Astrocyte (in vitro differentiated cells and primary cell): ENCODE results near the gene CLEC16A. TPM values are rescaled to one million over a fixed set of nuclear protein-coding genes. Genes with fewer than 3 reads are reported as not detected.

Experiments used
- DNase-seq: peaks from one replicate; pipeline ENCODE4 v3.0.0-alpha.2; 2010; ENCODE audit warnings: low read depth
- FAIRE-seq: peaks from 2 replicates; lab custom pipeline; 2011; peaks lifted over from hg19 to GRCh38; lab: Jason Lieb, UNC
- H2AFZ ChIP-seq: 2 replicates; pipeline ENCODE4 v1.6.0; 2012; ENCODE audit warnings: low read depth, low read length, inconsistent platforms
- H3K27ac ChIP-seq: 2 replicates; pipeline ENCODE4 v1.5.1; 2011; ENCODE audit warnings: low read depth, low read length, inconsistent platforms
- H3K27me3 ChIP-seq: 2 replicates; pipeline ENCODE4 v1.6.0; 2011; ENCODE audit warnings: low read length, inconsistent platforms; ENCODE audit not compliant: insufficient read depth
- H3K36me3 ChIP-seq: 2 replicates; pipeline ENCODE4 v1.5.1; 2011; ENCODE audit warnings: low read length, inconsistent platforms; ENCODE audit not compliant: insufficient read depth
- H3K4me1 ChIP-seq: 2 replicates; pipeline ENCODE4 v1.5.1; 2011; ENCODE audit warnings: low read length, inconsistent platforms; ENCODE audit not compliant: insufficient read depth
- H3K4me2 ChIP-seq: 2 replicates; pipeline ENCODE4 v1.6.0; 2012; ENCODE audit warnings: low read length, inconsistent platforms
- H3K4me3 ChIP-seq: 2 replicates; pipeline ENCODE4 v1.5.1; 2011; ENCODE audit warnings: low read depth, mild to moderate bottlenecking, low read length, inconsistent platforms; ENCODE audit not compliant: insufficient read depth
- H3K79me2 ChIP-seq: 2 replicates; pipeline ENCODE4 v1.6.0; 2012; ENCODE audit warnings: mild to moderate bottlenecking, low read length, inconsistent platforms; ENCODE audit not compliant: insufficient read depth
- H3K9ac ChIP-seq: 2 replicates; pipeline ENCODE4 v1.6.0; 2012; ENCODE audit warnings: mild to moderate bottlenecking, low read length, inconsistent platforms
- H3K9me3 ChIP-seq: 2 replicates; pipeline ENCODE4 v1.5.1; 2012; ENCODE audit warnings: low read depth, mild to moderate bottlenecking, low read length, inconsistent platforms; ENCODE audit not compliant: insufficient read depth
- H4K20me1 ChIP-seq: 2 replicates; pipeline ENCODE4 v1.6.0; 2012; ENCODE audit warnings: low read length, inconsistent platforms; ENCODE audit not compliant: insufficient read depth
- H3K27ac Mint-ChIP-seq: one replicate; pipeline ENCODE4 v1.8.0; 2021; ENCODE audit warnings: mild to moderate bottlenecking, mixed read lengths; ENCODE audit not compliant: unreplicated experiment
- H3K27me3 Mint-ChIP-seq: one replicate; pipeline ENCODE4 v1.8.0; 2021; ENCODE audit warnings: low read depth, mixed read lengths; ENCODE audit not compliant: unreplicated experiment
- H3K36me3 Mint-ChIP-seq: one replicate; pipeline ENCODE4 v1.8.0; 2021; ENCODE audit warnings: low read depth, mixed read lengths; ENCODE audit not compliant: unreplicated experiment
- H3K4me1 Mint-ChIP-seq: one replicate; pipeline ENCODE4 v1.8.0; 2021; ENCODE audit warnings: low read depth, mixed read lengths; ENCODE audit not compliant: unreplicated experiment
- H3K4me3 Mint-ChIP-seq: one replicate; pipeline ENCODE4 v1.8.0; 2021; ENCODE audit warnings: mild to moderate bottlenecking, moderate library complexity, mixed read lengths; ENCODE audit not compliant: unreplicated experiment
- H3K9me3 Mint-ChIP-seq: one replicate; pipeline ENCODE4 v1.8.0; 2021; ENCODE audit warnings: mild to moderate bottlenecking, mixed read lengths; ENCODE audit not compliant: unreplicated experiment
- EZH2 ChIP-seq: IDR thresholded peaks from 2 replicates; pipeline ENCODE4 v1.6.1; 2012; ENCODE audit warnings: mild to moderate bottlenecking, low read length, inconsistent platforms; ENCODE audit not compliant: insufficient read depth
- total RNA-seq: library from RNA; stranded (reverse); gene quantifications from 2 replicates; pipeline ENCODE4 v1.2.1, GENCODE V29; 2021
- TF ChIP-seq, protein P1 (sequence below): IDR thresholded peaks from 2 replicates; pipeline ENCODE4 v1.5.1; 2011; ENCODE audit warnings: low read depth, mild to moderate bottlenecking, inconsistent platforms, low read length, moderate library complexity; ENCODE audit not compliant: insufficient read depth

CLEC16A gene
- total RNA-seq, 1 donor from 2014 or later: 31.7 TPM

DNA sequence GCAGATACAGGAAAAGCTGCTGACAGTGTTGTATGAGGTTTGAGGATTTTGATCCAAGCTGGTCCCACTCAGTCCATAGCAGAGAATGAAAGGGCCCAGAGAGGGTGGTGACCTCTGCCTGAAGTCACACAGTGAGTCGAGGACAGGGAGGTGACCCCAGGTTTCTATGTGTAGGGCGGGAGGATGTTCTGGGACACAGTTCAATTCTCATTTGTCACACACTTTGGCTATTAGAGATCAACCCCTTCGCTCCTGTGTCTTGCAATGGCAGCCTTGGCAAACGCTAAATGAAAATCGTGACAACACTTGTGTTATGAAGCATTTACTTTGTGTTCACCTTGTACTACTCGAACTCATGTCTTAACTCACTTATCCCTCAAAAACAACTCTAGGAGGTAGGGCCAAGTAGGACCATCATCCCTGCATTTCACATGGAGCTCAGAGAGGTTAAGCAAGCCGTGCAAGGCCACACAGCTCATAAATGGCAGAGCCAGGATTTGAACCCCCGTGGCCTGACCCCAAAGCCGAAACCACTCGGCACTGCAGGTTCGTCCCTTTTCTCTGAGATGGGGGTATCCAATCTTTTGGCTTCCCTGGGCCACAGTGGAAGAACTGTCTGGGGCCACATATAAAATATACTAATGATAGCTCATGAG lies 12.3 kb upstream of the CLEC16A start:
- Histone ChIP-seq H2AFZ (no peak overlapping the region), H3K27ac (no peak overlapping the region), H4K20me1 (peaks cover 78% of the 10 kb centered on the region), H3K36me3 (peaks cover 9% of the 10 kb centered on the region), H3K9ac (no peak overlapping the region), H3K4me2 (no peak overlapping the region), H3K9me3 (no peaks in the 10 kb centered on the region), H3K79me2 (peaks cover 46% of the 10 kb centered on the region), H3K4me3 (no peak overlapping the region), H3K4me1 (peaks cover 3% of the 10 kb centered on the region), H3K27me3 (no peaks in the 10 kb centered on the region)
- FAIRE-seq (no peak), DNase-seq (no peak)
- Mint-ChIP-seq H3K36me3 (peaks cover 23% of the 10 kb centered on the region), H3K9me3 (no peaks in the 10 kb centered on the region), H3K27ac (no peak overlapping the region), H3K27me3 (no peaks in the 10 kb centered on the region), H3K4me3 (no peak overlapping the region), H3K4me1 (peaks cover 11% of the 10 kb centered on the region)
- TF ChIP-seq, protein P1, sequence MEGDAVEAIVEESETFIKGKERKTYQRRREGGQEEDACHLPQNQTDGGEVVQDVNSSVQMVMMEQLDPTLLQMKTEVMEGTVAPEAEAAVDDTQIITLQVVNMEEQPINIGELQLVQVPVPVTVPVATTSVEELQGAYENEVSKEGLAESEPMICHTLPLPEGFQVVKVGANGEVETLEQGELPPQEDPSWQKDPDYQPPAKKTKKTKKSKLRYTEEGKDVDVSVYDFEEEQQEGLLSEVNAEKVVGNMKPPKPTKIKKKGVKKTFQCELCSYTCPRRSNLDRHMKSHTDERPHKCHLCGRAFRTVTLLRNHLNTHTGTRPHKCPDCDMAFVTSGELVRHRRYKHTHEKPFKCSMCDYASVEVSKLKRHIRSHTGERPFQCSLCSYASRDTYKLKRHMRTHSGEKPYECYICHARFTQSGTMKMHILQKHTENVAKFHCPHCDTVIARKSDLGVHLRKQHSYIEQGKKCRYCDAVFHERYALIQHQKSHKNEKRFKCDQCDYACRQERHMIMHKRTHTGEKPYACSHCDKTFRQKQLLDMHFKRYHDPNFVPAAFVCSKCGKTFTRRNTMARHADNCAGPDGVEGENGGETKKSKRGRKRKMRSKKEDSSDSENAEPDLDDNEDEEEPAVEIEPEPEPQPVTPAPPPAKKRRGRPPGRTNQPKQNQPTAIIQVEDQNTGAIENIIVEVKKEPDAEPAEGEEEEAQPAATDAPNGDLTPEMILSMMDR: no peak
- no peak for TF ChIP-seq EZH2

DNA sequence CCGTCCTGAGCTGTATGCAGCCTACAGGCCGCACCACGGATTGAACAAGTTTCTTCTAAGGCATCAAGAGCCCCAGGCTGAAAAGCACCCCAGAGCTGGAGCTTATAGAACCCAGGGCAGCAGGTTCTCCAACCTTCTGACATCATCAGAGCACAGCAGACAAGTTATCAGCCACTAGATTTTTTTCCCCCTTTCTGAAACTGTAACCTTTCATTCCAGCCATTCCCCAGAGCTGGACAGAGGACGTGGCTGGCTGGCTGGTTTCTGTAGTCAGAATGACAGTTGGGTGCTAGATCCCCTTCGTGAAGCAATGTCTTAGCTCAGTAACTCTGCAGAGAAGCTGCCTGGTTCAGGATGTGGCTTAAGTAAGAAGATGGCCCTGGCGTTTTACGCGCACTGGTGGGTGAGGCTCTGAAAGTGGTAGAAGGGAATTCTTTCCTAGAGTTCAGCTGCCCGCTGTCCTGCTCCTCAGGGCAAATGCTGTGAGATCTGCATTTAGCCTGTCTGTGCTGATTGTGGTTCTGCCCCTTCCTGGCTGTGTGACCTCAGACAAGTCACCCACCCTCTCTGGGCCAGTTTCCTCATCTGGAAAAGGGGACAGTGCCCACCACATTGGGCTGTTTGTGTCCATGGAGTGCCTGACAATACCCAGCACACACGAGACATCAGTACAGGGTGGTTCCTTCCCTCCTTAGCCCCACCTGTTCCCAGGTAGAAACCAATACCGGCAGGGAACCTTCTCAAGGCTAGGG lies 11.2 kb upstream of the CLEC16A start:
- Mint-ChIP-seq H3K27me3 (no peaks in the 10 kb centered on the region), H3K4me1 (peaks cover 19% of the 10 kb centered on the region), H3K9me3 (no peaks in the 10 kb centered on the region), H3K27ac (no peak overlapping the region), H3K4me3 (no peak overlapping the region), H3K36me3 (peaks cover 20% of the 10 kb centered on the region)
- Histone ChIP-seq H3K27me3 (no peaks in the 10 kb centered on the region), H3K36me3 (peaks cover 2% of the 10 kb centered on the region), H3K27ac (no peak overlapping the region), H4K20me1 (peaks cover 88% of the 10 kb centered on the region), H2AFZ (no peak overlapping the region), H3K9me3 (no peaks in the 10 kb centered on the region), H3K79me2 (peaks cover 57% of the 10 kb centered on the region), H3K4me1 (peaks cover 4% of the 10 kb centered on the region), H3K4me3 (no peak overlapping the region), H3K9ac (no peak overlapping the region), H3K4me2 (no peak overlapping the region)
- TF ChIP-seq, protein P1: no peak
- no peak for TF ChIP-seq EZH2
- FAIRE-seq: no peak
- DNase-seq: no peak

DNA sequence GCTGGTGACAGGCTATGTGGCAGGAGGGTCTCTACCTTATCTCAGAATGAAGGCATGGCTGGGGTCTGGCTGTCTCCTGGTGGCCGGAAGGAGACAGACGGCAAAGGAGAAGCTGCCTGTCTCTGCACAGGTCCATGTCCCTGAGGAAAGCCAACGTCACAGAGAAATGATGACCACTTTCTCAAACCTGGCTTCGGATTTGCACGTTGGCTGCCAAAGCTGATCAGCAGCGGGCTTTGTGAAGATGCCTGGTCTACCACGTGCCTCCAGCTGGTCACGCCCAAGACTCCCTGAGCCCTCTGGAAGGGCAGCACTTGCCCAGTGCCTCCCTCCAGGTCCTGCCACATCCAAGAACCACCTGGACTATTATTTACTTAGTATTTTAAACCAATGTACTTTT lies 10.5 kb upstream of the CLEC16A start:
- H3K4me1 Mint-ChIP-seq: peaks cover 20% of the 10 kb centered on the region
- H3K36me3 ChIP-seq: peaks cover 2% of the 10 kb centered on the region
- H3K4me1 ChIP-seq: peaks cover 12% of the 10 kb centered on the region
- no peak overlapping the region for H3K4me3 ChIP-seq
- DNase-seq (no peak), FAIRE-seq (no peak)
- no peak overlapping the region for H3K27ac Mint-ChIP-seq
- TF ChIP-seq EZH2: no peak
- TF ChIP-seq, protein P1: no peak
- no peak overlapping the region for H2AFZ ChIP-seq
- H3K27me3 ChIP-seq: no peaks in the 10 kb centered on the region
- H3K36me3 Mint-ChIP-seq: peaks cover 22% of the 10 kb centered on the region
- peaks cover 64% of the 10 kb centered on the region for H3K79me2 ChIP-seq
- no peaks in the 10 kb centered on the region for H3K9me3 Mint-ChIP-seq
- no peak overlapping the region for H3K4me2 ChIP-seq
- no peaks in the 10 kb centered on the region for H3K9me3 ChIP-seq
- no peak overlapping the region for H3K9ac ChIP-seq
- H3K27me3 Mint-ChIP-seq: no peaks in the 10 kb centered on the region
- H3K27ac ChIP-seq: no peak overlapping the region
- H3K4me3 Mint-ChIP-seq: no peak overlapping the region
- H4K20me1 ChIP-seq: peaks cover 96% of the 10 kb centered on the region
